Caki2 (cell line): ENCODE results near the gene NDUFB8. TPM values are rescaled to one million over a fixed set of nuclear protein-coding genes. Genes with fewer than 3 reads are reported as not detected.
A peak's percentile ranks its signal among the peaks of the same experiment; 100 is the strongest.
"Not testable (repeated sequence)": the region's sequence is repeated elsewhere in the genome, so short reads cannot be mapped to it uniquely, and the experiment has no call there.

Experiments
- DNase-seq: peaks from one replicate; pipeline ENCODE4 v3.0.0-alpha.2; 2015; ENCODE audit warnings: low read depth
- in situ Hi-C: cut with HindIII; loops from 2 replicates; pipeline ENCODE4 v1.10.0; 2016; ENCODE audit warnings: low sequenced_read_pairs, low pct_unique_long_range_greater_than_20kb, mixed read lengths
- total RNA-seq: library from RNA; depleted of rRNA; stranded (reverse); fragments of >200 nt; shearing (Covaris generic); gene quantifications from 2 replicates; pipeline ENCODE4 v1.2.3, GENCODE V29; 2014; ENCODE audit warnings: low replicate concordance; rRNA removed

NDUFB8 gene
- total RNA-seq = 132 and 185 TPM in 2 replicates

DNA sequence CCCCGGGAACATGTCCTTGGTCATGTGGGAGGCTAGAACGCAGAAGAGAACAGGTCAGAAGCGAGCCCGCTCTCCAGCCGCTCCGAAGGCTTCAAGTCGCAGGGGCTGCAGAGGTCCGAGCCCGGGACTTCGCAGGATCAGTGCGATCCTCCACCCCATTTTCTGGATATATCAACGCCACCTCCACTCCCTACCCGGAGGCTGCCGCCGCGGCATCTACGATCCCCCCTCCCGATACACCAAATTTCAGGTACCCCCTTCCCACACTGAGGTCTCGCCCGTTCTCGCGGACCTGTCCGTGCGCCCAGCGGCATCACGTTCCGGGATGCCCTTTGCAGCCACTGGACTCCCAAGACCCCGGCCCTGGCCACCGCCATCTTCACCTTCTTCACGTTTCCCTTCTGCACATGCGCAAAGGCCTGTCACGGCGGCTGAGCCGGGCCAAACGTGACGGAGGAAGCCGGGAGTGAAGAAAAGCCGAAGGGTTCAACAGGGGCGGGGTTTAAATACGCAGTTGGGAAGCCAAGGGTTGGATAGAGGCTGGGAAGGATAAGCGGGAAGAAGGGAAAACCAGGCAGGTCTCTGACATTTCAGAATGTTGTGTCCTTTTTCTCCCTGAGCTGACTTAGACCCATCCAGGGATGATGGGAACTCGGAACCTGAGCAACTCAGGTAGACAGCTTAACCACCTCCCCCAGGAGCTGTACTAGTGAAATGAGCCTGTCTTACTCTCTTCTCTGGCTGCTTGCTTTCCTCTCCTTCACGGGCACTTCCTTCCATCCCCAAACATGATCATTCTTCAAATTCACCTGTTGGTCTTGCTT, at the start of gene NDUFB8:
NDUFB8 (minus strand) TSS at position 397 of the 824 bp plus-strand sequence; CDS start at position 377, 20 bp downstream.
- in situ Hi-C loops = no loop called here
- peak; percentile 71 for DNase-seq

DNA sequence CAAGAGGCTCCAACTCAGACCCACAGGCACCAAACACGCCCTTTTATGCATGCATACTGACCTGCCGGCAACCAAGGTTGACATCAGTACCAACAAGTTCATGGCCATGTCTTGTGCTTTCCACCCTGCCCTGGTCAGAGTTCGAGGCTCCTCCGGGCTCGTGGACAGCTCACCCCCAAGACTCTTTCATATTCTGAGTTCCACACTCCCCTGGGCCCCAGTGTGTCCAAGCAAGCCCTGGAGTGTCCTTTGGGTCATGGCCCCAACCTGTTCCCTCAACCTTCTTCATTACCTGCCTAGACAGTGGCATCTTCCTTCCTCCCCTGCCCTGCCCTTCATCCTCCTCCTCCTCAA, 46.6 kb upstream of the NDUFB8 start:
- in situ Hi-C loops = no loop called here
- no peak for DNase-seq

DNA sequence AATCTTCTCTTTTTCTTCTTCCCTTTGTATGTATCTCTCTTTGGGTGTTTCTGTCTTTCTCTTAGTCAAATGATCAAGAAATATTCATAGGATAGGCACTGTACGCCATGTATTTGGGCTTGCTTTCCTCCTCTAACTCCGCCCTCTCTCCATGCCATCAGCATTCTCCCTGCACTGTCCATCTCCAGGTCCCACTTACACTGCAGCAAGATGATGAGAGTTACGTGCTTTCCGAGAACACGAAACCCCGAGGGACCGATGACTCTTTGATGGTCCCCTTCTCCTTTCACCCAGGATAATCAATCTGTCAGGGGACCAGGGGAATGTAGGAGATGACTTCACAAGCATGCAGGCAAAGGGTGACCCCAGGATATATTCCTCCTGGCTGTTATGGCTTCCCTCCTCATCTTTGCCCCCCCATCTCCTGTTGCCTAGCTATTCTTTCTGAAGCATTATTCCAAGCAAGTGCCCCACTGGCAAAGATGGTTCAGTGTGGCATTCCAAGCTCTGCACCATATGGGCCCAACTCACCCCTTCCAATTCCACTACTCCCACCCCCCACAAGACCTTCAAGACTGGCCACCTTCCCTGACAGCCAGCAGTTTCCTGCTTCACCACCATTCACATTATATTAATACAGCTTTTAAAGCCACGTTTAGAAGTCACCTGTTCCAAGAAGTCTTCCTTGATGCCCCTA, 46.1 kb upstream of the NDUFB8 start:
- no peak for DNase-seq
- in situ Hi-C loops = no loop called here

DNA sequence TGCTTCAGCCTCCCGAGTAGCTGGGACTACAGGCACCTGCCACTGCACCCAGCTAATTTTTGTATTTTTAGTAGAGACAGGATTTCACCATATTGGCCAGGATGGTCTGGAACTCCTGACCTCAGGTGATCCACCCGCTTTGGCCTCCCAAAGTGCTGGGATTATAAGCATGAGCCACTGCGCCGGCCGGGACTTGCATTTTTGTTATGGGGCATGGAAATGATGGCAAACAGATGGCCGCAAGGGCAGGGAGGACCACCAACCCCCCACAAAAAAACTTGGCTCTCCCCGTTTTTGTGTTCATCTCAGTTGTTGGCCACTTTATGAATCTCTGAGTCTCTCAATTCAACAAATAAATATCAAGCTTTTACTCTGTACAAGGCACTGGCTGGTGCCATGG, 45.5 kb upstream of the NDUFB8 start:
- in situ Hi-C loops, DNase-seq: not testable (repeated sequence)

DNA sequence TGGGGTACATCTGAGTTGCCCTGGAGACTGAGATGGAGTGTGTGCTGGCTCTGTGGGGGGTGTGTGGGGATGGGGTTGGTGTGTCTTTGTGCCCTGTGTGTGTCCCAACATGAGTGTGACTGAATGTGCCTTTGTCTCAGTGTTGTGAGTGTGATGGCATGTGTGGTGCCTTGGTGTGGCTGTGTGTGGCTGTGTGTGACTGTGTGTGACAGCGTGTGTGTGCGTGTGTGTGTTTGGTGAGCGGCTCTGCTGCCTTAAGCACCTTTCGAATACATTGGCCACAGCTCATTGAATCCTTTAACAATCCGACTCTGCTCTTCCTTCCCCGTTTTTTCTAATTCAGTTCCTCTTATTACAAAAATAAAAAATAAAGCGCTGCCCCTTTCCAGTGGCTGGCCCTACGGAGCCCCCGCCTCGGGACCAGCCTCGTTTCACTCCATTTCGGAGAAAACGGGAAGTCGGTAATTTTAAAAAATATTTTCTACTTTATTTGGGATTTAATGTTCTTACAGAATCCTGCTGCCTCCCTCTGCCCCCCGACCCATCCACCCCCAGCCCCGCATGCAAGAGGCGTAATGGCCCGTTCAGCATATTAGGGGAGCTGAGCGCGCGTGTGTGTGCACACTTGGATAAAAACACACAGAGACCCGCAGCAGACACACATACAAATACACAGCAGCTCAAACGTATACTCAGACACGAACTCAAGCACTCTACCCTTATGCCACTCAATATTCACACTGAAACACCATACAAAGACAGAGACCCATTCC, 41.6 kb upstream of the NDUFB8 start:
- no peak for DNase-seq
- in situ Hi-C loops = loop anchor here (25.0 kb wide), 1 partner anchor 316 kb away; no protein-coding TSS in a partner anchor

DNA sequence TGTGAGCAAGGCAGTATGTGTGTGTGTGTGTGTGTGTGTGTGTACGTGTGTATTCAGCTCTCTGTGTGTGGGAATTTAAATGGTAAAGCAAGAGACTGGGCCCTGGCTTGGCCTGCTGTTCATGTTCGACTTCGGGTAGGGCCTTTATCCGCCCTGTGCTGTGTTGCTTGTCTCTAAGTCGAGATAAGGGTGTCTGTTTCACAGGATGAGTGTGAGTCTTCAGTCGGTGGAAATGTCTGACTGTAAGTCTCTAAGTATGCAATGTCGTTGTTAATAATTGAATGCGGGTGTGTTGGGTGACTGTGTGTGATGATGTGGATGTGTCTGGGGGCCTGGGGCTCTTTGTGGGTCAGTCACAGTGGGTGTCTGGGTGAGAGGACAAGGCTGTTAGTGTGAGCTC, 40.8 kb upstream of the NDUFB8 start:
- in situ Hi-C loops = loop anchor here (25.0 kb wide), 1 partner anchor 317 kb away; no protein-coding TSS in a partner anchor
- DNase-seq = no peak

DNA sequence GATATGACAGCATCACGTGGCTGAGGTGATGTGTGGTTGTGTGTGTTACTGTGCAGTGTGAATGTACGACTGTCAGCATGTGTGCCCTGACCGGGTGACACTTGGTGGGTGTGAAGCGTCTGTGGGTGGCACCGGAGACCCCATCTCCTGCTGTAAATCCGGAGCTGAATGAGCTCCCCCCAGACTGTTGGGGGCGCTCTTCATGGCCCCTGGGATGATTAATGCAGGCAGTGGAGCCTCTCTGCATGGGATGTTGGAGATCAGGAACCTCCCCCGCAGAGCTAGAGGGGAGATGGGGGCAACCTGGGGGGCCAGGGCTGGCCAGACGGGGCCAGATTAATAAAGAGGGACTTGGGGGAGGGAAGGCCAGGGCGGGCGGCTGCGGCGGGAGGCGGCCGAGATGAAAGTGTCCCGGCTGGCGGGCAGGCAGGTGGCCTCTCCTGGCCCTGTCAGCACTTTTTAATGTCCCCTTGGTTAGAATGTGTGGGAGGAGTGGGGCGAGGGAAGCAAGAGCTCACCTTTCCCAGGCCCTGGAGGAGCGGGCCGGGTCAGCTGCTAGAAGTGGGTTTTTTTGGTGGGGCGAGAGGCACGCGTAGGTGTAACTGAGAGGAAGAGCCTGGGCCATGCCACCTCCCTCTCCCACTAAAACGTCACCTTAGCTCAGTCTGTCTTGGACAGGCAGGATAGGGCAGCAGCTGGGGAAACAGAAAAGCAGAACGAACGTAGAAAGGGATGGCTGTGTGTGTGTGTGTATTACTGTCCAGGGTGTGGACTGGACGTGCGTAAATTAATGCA, 40.2 kb upstream of the NDUFB8 start:
- DNase-seq = no peak
- in situ Hi-C loops = loop anchor here (25.0 kb wide), 1 partner anchor 317 kb away; no protein-coding TSS in a partner anchor

DNA sequence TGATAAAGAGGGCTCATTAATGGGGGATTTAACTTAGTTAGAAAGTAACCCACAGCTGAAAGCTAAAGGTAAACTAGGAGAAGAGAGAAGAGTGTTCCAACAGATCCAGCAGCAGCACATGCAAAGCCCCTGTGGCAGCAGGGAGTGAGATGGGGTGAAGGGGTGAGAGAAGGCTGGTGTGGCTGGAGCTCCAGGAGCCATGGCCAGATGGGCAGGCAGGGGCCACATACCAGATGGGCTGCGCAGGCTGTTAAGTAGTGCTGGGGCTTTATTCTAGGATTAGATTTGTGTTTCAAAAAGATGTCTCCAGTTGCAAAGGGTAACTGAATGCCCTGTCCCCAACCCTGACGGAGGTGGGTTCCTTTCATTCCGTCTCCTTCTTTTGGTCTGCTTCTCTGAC, 39.2 kb upstream of the NDUFB8 start:
- no peak for DNase-seq
- in situ Hi-C loops = loop anchor here (25.0 kb wide), 1 partner anchor 318 kb away; no protein-coding TSS in a partner anchor

DNA sequence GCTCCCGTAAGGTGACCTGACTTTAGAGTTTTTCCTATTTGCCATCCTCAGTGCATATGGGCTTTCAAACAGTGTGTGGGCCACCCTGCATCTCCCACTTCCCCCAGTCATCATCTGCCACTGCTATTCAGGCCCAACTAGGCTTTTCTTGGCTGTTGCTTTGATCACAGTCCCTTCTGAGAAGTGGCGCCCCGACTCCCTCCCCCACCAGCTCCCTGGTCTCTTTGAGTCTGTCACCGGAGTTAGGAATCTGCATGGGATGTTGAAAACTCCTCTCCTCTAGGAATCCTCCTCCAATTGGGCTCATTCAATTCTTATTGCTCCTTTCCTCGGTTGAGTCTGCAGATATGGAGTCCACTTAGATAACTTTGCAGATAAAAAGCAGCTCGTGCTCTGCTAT, 38.2 kb upstream of the NDUFB8 start:
- in situ Hi-C loops = loop anchor here (25.0 kb wide), 1 partner anchor 319 kb away; no protein-coding TSS in a partner anchor
- DNase-seq = no peak

DNA sequence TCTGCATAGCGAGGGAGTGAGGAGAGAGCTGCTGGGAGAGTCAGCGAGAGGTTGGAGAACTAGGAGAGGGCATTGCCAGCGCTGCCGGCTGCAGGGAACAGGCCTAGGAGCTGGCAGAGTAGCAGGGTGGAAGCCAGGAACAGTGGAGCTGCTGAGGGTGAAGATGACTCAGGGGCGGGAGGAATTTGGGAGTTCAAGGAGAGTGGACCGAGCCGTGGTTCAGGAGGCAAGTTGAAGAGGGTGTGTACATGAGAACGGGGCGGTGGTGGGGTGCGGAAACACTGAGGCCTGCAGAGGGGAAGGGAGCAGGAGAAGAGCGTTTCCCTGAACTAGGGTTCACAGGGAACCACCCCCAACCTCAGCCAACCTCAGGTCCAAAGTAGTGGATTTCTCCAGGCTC, 37.6 kb upstream of the NDUFB8 start:
- in situ Hi-C loops = loop anchor here (25.0 kb wide), 1 partner anchor 320 kb away; no protein-coding TSS in a partner anchor
- no peak for DNase-seq

DNA sequence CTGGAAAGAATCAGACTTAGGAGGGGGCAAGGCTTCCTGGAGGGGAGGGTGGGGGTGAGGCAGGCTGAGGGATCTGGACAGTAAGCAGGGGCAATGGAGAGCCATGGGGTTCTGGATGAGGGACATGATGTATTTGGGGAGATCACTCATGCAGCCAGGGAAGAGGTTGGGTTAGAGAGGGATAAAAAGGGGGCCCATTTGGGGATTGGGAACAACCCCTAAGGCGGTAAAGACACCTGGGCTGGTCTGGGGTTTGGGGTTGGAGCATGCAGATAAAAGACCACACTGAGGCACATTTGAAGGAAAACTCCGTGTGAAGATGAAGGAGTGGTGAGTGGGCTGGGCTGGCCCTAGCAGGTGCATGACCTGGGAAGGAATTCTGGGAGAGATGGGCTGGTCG, 36.9 kb upstream of the NDUFB8 start:
- in situ Hi-C loops = loop anchor here (25.0 kb wide), 1 partner anchor 321 kb away; no protein-coding TSS in a partner anchor
- DNase-seq = no peak

DNA sequence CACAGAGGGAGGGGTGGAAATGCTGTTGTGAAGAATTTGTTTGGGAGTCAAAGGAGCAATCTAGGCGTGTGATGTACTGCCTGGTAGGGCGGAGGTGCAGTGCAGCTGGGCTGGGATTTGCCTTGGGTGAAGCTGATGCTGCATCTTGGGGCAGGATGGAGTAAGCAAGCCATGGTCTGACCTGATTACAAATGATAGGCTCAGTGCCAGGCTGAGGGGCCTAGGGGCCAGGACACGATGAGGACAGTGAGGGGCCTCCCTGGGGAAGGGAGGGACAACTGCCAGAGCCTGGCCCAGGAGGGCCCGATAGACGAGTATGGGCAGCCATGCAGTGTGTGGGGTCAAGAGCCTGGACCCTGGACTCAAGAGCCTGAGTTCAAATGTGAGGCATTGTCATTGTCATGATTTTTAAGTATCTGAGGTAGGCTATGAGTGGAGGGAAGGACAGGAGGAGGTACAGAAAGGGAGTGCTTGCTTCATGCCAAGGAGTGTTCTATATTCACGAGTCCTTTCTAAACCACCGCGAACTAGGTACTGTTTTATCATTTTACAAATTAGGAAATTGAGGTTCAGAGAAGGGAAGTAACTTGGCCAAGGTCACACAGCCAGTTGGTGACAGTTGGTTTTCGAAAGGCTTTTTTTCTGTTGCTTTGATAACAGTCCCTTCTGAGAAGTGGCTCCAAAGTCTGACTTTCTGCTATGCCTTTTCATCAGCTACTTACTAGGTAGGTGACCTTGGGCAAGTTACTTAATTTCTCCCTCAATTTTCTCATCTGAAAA, 35.7 kb upstream of the NDUFB8 start:
- in situ Hi-C loops = loop anchor here (25.0 kb wide), 1 partner anchor 322 kb away; no protein-coding TSS in a partner anchor
- no peak for DNase-seq

DNA sequence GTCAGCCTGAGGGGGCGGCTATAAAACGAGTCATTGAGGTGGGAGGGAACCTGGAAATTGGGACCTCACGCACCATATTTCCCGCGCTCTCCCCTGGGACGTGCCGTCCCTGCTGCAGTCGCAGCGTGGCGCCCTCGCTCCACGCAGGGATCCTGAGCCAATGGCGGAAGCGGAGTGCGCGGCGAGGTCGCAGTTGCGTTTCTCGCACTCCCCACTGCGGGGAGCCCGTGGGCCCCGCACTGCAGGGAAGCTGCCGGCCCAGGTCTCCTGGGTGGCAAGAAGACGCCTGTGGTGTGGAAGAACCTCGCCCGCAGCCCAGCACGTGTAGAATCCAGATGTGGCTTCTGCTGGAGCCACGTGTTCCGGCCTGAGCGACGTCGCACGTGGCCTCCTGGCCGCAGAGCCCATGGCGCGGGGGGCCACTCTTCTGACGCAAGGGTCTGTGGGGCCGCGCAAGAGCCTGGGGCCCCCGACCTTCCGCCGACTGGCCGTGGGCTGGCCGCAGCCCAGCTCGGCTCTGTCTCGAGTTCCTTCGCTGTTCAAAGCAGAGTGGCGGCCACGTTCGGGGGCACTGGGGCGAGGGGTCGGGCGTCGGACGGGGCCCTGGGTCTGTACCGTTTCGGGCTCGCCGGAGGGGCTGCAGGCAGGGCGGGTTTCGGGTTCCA, 32.5 kb upstream of the NDUFB8 start:
- DNase-seq = peak; percentile 49
- in situ Hi-C loops = loop anchor here (25.0 kb wide), 1 partner anchor 325 kb away; no protein-coding TSS in a partner anchor

DNA sequence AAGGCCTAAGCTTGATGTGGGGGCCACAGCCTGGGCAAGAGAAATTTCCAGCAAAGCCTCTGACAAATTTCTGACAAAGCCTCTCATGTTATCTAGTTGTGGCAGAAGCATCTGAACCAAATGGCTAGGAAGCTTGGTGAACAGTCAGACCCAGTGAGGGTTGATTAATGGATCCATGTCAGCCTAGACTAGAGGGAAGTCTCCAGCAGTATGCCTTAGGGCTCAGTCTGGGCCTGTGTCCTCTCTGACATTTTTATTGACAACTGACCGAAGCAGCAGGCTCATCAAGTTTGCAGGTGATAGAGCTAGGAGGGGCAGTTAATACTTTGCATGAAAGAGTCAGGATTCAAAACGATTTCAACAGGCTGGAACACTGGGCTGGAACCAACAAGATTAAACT, 31.3 kb upstream of the NDUFB8 start:
- in situ Hi-C loops = loop anchor here (25.0 kb wide), 1 partner anchor 326 kb away; no protein-coding TSS in a partner anchor
- DNase-seq = no peak

DNA sequence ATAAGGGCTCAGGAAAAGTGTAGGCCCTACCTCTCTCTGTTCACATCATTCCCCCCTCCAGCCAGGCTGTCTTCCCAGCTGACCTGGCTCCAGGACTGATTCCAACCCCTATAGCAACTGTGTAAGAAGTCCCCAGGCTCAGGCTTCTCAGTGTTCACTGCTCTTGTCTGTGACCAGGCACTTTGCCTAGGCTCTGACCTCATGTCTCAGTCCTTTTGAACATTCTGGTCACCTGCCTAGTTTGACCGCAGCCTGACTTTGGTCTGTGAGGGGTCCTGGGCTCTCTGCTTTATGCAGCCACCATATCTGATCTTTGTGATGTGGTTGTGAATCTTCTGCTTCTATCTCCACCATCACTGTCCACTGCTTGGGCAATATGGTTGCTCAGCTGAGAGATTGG, 30.6 kb upstream of the NDUFB8 start:
- in situ Hi-C loops = loop anchor here (25.0 kb wide), 1 partner anchor 327 kb away; no protein-coding TSS in a partner anchor
- no peak for DNase-seq

DNA sequence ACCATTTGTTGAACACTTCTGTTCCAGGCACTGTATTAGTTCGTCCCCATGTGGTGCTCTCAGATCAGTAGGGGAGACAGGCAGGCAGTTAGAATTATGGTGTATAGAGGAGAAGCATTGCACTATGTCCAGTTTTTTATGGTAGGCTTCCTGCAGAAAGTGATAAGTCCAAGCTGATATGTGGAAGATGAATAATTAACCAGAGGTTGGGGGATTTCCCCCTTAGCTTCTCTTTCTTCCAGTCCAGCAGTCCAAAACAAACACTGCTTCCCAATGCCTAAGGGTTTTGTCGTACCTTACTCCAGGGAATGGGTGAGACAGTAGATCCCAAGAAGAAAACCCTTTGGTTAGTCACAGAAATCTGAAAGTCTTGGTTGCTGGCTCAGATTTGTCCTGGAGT, 25.2 kb upstream of the NDUFB8 start:
- in situ Hi-C loops = loop anchor here (25.0 kb wide), 1 partner anchor 332 kb away; no protein-coding TSS in a partner anchor
- DNase-seq = peak; percentile 70
